ENCODE measurements around the gene FGD4.

The FGD4 gene

DNA sequence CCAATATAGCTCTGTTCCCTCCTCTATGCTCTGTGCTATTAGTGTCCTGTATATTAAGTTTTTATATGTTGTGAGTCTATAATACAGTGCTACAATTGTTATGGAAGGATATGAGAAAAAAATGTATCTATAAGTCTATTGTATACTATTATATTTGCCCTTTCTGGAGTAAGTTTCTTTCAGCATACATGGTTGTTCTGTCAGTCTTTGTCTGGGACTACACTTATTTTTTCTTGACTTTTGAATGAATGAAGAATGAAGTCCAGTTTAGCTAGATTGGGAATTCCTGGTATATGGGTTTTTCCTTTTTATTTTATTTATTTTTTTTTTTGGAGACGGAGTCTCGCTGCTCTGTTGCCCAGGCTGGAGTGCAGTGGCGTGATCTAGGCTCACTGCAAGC, 203.7 kb downstream of the FGD4 start:
- no peak overlapping the region for H3K4me3 Mint-ChIP-seq
- no peaks in the 10 kb centered on the region for H3K9me3 Mint-ChIP-seq
- H3K27ac Mint-ChIP-seq: no peak overlapping the region
- H3K4me1 Mint-ChIP-seq: peaks cover 5% of the 10 kb centered on the region
- peaks cover 3% of the 10 kb centered on the region for H3K27me3 Mint-ChIP-seq
- no peaks in the 10 kb centered on the region for H3K36me3 Mint-ChIP-seq

GRCh38 chr12:32603858-32604257, 204.5 kb downstream of the FGD4 start:
- Mint-ChIP-seq H3K27me3 (peaks cover 3% of the 10 kb centered on the region), H3K36me3 (no peaks in the 10 kb centered on the region), H3K9me3 (no peaks in the 10 kb centered on the region), H3K4me3 (no peak overlapping the region), H3K27ac (no peak overlapping the region), H3K4me1 (peaks cover 5% of the 10 kb centered on the region)

DNA sequence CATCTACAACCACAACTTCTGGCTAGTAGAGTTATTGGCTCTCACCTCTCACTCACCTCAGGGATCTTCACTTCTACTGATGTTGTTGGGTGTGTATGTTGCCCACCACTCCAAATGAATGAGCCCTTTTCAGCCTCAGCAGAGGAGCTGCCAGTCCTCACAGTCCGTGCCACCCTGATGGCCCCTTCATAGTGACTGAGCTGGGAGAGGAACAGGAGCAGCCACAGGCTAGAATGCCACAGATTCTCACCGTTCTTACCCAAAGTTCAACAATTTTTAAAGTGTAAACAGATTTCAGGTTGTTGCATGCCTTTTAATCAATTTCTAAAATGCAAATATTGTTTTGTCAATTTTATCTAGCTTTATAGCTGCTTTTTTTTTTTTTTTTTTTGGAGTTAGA, 205.2 kb downstream of the FGD4 start:
- Mint-ChIP-seq H3K27ac (no peak overlapping the region), H3K4me1 (peaks cover 5% of the 10 kb centered on the region), H3K36me3 (peaks cover 1% of the 10 kb centered on the region), H3K4me3 (no peak overlapping the region), H3K9me3 (no peaks in the 10 kb centered on the region), H3K27me3 (peaks cover 7% of the 10 kb centered on the region)

- H3K4me1 Mint-ChIP-seq: peaks cover 5% of the 10 kb centered on the region
- peaks cover 7% of the 10 kb centered on the region for H3K27me3 Mint-ChIP-seq
- H3K9me3 Mint-ChIP-seq: no peaks in the 10 kb centered on the region
- H3K36me3 Mint-ChIP-seq: peaks cover 1% of the 10 kb centered on the region
- no peak overlapping the region for H3K4me3 Mint-ChIP-seq
- H3K27ac Mint-ChIP-seq: no peak overlapping the region
Measured at GRCh38 chr12:32605326-32606095, 206.2 kb downstream of the FGD4 start.

- Mint-ChIP-seq H3K27me3 (peaks cover 7% of the 10 kb centered on the region), H3K27ac (no peak overlapping the region), H3K9me3 (no peaks in the 10 kb centered on the region), H3K36me3 (peaks cover 1% of the 10 kb centered on the region), H3K4me1 (peaks cover 5% of the 10 kb centered on the region), H3K4me3 (no peak overlapping the region)
Measured at GRCh38 chr12:32606443-32606842, 207.1 kb downstream of the FGD4 start.

DNA sequence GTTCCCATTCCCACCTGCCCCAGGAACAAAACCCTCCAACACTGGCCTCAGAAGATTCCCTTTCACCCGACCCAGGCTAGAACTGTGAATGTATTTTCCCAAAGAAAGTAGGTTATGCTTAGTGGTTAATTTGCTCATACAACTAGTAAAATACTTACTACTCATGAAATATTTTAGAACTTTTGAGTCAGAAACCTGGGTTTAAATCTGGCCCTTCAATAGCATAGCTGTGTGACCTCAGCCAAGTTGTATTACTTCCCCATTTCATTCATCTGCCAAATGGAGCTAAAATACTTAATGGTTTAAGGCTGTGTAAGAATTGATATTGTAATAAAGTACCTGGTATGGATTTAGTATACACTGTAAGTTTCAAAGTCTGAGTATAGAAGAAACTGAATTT, 210.6 kb downstream of the FGD4 start:
- Mint-ChIP-seq H3K27me3 (peaks cover 7% of the 10 kb centered on the region), H3K9me3 (no peaks in the 10 kb centered on the region), H3K27ac (no peak overlapping the region), H3K4me3 (no peak overlapping the region), H3K36me3 (peaks cover 1% of the 10 kb centered on the region), H3K4me1 (no peaks in the 10 kb centered on the region)

- H3K4me3 Mint-ChIP-seq: no peak overlapping the region
- H3K9me3 Mint-ChIP-seq: no peaks in the 10 kb centered on the region
- no peaks in the 10 kb centered on the region for H3K4me1 Mint-ChIP-seq
- H3K27ac Mint-ChIP-seq: no peak overlapping the region
- H3K36me3 Mint-ChIP-seq: peaks cover 1% of the 10 kb centered on the region
- H3K27me3 Mint-ChIP-seq: peaks cover 5% of the 10 kb centered on the region
Measured at GRCh38 chr12:32611986-32612385, 212.6 kb downstream of the FGD4 start.

DNA sequence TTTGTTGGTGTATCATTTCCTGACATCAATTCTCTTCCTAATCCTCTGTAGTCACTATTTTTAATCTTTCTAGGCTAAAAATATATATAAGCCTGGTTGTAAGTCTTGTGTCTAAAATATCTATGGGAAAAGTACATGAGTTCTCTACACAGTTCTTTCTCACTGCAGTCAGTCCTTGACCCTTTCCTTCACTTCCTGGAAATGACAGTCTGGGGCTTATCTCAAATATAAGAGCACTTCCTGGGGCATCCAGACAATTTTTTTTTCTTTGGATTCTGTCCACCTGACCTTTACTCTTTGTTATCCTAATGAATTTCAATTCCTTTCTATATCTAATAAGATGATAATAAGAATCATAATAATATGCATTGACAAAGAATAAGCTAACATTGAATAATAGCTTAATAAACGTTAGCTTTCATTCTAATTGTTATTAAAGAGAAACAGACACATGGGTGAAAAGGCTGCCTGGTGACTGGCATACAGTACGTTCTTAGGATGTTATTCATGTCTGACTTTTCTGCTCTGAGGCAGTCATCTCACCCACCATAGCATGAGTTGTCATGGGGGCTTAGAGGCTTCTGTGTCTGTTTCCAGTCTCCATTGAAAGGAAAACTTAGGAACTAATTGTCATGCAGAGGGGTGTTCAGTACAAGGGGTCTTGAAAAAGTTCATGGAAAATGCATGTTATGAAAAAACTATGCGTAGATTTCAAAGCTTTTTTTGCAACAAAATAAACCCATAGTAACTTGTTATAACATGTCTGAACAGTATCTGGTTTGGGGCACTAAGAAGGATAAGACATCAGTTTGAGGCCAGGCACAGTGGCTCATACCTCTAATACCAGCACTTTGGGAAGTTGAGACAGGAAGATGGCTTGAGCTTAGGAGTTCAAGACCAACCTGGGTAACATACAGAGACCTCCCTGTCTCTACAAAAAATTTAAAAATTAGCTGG, 213.6 kb downstream of the FGD4 start:
- H3K4me1 Mint-ChIP-seq: no peaks in the 10 kb centered on the region
- H3K4me3 Mint-ChIP-seq: no peak overlapping the region
- H3K27me3 Mint-ChIP-seq: peaks cover 5% of the 10 kb centered on the region
- H3K36me3 Mint-ChIP-seq: peaks cover 1% of the 10 kb centered on the region
- no peaks in the 10 kb centered on the region for H3K9me3 Mint-ChIP-seq
- H3K27ac Mint-ChIP-seq: no peak overlapping the region

DNA sequence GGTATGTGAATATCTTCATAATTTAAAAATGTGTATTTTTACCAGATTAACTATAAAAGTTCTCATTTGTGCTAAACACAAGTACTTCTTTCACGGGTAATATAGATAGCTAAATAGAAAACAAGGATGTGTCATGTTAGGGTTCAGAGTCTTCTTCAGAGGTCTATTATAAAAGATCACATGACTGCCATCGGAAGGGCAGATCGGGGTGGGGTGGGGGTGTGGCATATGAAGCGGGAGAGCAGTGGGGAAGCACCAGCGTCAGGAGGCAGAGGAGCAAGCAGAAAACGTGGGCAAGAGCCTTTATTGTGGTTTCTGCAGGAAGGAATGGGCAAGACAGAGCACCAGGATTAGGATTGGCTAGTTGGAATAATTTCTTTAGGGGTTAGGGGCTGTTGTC, 216.1 kb downstream of the FGD4 start:
- Mint-ChIP-seq H3K27me3 (peaks cover 1% of the 10 kb centered on the region), H3K4me1 (no peaks in the 10 kb centered on the region), H3K27ac (no peak overlapping the region), H3K36me3 (no peaks in the 10 kb centered on the region), H3K9me3 (no peaks in the 10 kb centered on the region), H3K4me3 (no peak overlapping the region)

- Mint-ChIP-seq H3K36me3 (no peaks in the 10 kb centered on the region), H3K27me3 (peaks cover 1% of the 10 kb centered on the region), H3K9me3 (no peaks in the 10 kb centered on the region), H3K4me1 (no peaks in the 10 kb centered on the region), H3K27ac (no peak overlapping the region), H3K4me3 (no peak overlapping the region)
Measured at GRCh38 chr12:32617534-32617933, 218.2 kb downstream of the FGD4 start.

DNA sequence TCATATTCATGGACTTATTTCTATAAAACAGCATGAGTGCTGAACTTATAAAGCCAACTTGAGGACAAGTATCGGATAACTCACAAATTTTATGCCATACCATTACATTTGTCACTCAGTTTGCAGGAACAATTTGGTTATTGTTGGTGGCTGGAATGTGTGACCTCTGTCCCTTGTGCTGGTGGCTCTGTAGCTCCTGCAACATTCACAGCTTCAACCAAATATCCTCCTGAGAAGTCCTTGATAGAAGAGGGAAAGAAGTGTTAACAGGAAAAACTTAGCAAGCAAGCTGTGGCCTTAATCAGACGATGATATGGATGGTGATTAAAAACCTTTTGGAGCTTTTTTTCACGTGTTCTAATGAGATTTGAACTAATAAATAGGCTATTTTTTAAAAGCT, 218.8 kb downstream of the FGD4 start:
- no peak overlapping the region for H3K27ac Mint-ChIP-seq
- no peaks in the 10 kb centered on the region for H3K9me3 Mint-ChIP-seq
- peaks cover 1% of the 10 kb centered on the region for H3K27me3 Mint-ChIP-seq
- no peaks in the 10 kb centered on the region for H3K36me3 Mint-ChIP-seq
- H3K4me3 Mint-ChIP-seq: no peak overlapping the region
- no peaks in the 10 kb centered on the region for H3K4me1 Mint-ChIP-seq

DNA sequence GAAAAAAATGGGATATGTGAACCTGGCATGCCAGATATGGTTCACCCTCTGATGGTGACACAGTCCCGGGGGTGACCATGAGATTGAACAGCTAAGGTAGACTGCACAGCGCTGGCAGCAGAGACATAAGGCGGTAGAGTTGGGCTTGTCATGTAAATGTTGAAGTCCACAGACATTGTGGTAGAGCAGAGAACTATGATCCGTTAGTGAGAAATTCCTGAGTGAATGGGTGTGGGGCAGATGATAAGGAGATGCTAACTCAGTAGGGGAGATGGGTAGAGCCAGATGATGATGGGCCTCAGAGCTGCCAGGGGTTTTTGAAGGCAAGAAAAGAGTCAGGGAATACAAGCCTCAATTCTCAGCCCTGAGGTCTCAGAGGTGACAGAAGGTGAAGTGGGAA, 228.6 kb downstream of the FGD4 start:
- Mint-ChIP-seq H3K27me3 (peaks cover 2% of the 10 kb centered on the region), H3K9me3 (no peaks in the 10 kb centered on the region), H3K4me3 (no peak overlapping the region), H3K27ac (no peak overlapping the region), H3K36me3 (peaks cover 1% of the 10 kb centered on the region), H3K4me1 (no peaks in the 10 kb centered on the region)

DNA sequence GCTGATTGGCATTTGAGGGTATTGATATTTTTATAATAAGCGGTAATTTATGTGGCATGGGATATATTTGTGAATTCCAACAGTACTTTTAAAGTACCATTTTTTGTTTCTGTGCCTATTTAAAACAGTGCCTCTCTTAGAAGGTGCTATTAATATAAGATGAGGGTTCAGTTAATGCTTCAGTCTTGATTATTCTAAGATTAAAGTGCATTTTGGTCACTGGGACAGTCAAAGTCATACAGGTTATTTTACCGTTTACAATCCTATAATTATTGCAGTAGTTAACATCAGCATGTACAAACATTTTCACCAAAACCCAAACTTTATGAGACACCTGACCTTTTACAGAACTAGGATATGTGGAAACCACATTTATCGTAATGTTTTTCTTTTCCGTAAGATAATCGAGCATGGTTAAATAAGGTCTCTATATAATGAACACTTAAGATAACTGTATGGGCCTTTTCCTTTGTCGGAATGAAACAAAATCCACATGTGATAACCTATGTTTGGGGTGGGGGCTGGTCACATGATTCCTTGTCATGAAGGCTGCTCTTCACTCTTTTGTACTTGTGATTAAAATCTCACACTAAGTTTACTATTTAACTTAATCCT, 242.0 kb downstream of the FGD4 start:
- H3K9me3 Mint-ChIP-seq: no peaks in the 10 kb centered on the region
- H3K4me3 Mint-ChIP-seq: no peak overlapping the region
- H3K36me3 Mint-ChIP-seq: no peaks in the 10 kb centered on the region
- no peaks in the 10 kb centered on the region for H3K4me1 Mint-ChIP-seq
- H3K27ac Mint-ChIP-seq: no peak overlapping the region
- no peaks in the 10 kb centered on the region for H3K27me3 Mint-ChIP-seq

GRCh38 chr12:32644431-32644830, 245.1 kb downstream of the FGD4 start:
- H3K36me3 Mint-ChIP-seq: no peaks in the 10 kb centered on the region
- no peak overlapping the region for H3K27ac Mint-ChIP-seq

GRCh38 chr12:32647275-32647674, 247.9 kb downstream of the FGD4 start:
- Mint-ChIP-seq H3K4me1 (no peaks in the 10 kb centered on the region), H3K36me3 (no peaks in the 10 kb centered on the region), H3K9me3 (no peaks in the 10 kb centered on the region), H3K27me3 (no peaks in the 10 kb centered on the region), H3K4me3 (no peak overlapping the region), H3K27ac (no peak overlapping the region)

More at GRCh38 chr12:32644431-32644830, 245.1 kb downstream of the FGD4 start:
- no peaks in the 10 kb centered on the region for H3K27me3 Mint-ChIP-seq
- no peaks in the 10 kb centered on the region for H3K4me1 Mint-ChIP-seq
- no peaks in the 10 kb centered on the region for H3K9me3 Mint-ChIP-seq
- H3K4me3 Mint-ChIP-seq: no peak overlapping the region

DNA sequence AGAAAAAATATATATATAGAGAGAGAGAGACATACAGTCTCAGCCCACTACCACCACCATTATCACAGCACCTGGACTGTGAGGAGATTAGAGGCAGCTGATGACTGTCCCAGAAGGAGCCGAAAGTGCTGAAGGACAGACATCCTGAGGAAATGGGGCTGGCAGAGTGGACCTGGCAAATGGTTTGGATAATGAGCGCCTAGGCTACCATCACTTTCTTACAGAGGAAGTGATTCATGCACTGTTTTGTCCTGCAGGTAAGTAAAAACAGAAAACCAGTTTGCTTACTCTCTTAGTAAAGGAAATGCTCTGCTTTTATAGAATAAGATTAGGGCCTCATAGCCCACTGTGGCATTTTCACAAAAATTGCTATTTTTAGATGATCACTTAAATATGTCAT, 251.2 kb downstream of the FGD4 start:
- H3K9me3 Mint-ChIP-seq: no peaks in the 10 kb centered on the region
- H3K27me3 Mint-ChIP-seq: no peaks in the 10 kb centered on the region
- no peak overlapping the region for H3K4me3 Mint-ChIP-seq
- H3K4me1 Mint-ChIP-seq: no peaks in the 10 kb centered on the region
- H3K36me3 Mint-ChIP-seq: no peaks in the 10 kb centered on the region
- no peak overlapping the region for H3K27ac Mint-ChIP-seq
